H1 (cell line): ENCODE results near the gene LARP6. TPM values are rescaled to one million over a fixed set of nuclear protein-coding genes. Genes with fewer than 3 reads are reported as not detected.

Experiments used
- CHD2 ChIP-seq: IDR thresholded peaks from 2 replicates; pipeline ENCODE4 v1.6.1; 2012; ENCODE audit warnings: low read length, improper control_type of control experiment
- FOSL1 ChIP-seq: IDR thresholded peaks from 2 replicates; pipeline ENCODE4 v1.6.1; 2011; ENCODE audit warnings: mild to moderate bottlenecking, low read depth, low read length, moderate library complexity; ENCODE audit not compliant: insufficient read depth
- HDAC2 ChIP-seq, 2 experiments: fragments of 300-600 bp in 1 of 2; sonication (generic) in 1 of 2; IDR thresholded peaks; 2 replicates each; pipeline ENCODE4 v1.6.1; 2011 to 2012; ENCODE audit warnings: low read depth in 2 of 2, low read length in 2 of 2, mild to moderate bottlenecking in 2 of 2, moderate library complexity in 2 of 2, borderline replicate concordance in 1 of 2, inconsistent platforms in 1 of 2
- KDM4A ChIP-seq: IDR thresholded peaks from one replicate; pipeline ENCODE4 v1.7.1; 2012; ENCODE audit warnings: low read depth, mild to moderate bottlenecking, moderate library complexity, low read length, inconsistent platforms; ENCODE audit not compliant: severe bottlenecking
- MAX ChIP-seq: IDR thresholded peaks from 2 replicates; pipeline ENCODE4 v1.6.1; 2012; ENCODE audit warnings: inconsistent platforms
- PHF8 ChIP-seq: fragments of 200-600 bp; sonication (generic); conservative IDR thresholded peaks from 2 replicates; pipeline ENCODE4 v1.7.1; 2012; ENCODE audit warnings: low read depth, mild to moderate bottlenecking, inconsistent platforms, low read length, moderate library complexity
- POLR2A ChIP-seq, 2 experiments: IDR thresholded peaks; 1 replicate in 1 of 2; 2 replicates in 1 of 2; pipeline ENCODE4 v1.6.1; 2011; ENCODE audit warnings: low read depth in 2 of 2, low read length in 2 of 2, mild to moderate bottlenecking in 2 of 2; ENCODE audit errors: control extremely low read depth in 1 of 2
- POLR2AphosphoS5 ChIP-seq: IDR thresholded peaks from 2 replicates; pipeline ENCODE4 v1.6.1; 2011; ENCODE audit warnings: low read depth, low read length
- polyA plus RNA-seq, 7 experiments: library from polyadenylated mRNA; depleted of rRNA in 3 of 7; stranded (reverse) in 5 of 7; unstranded in 2 of 7; fragments of >200 nt in 5 of 7; fragments of 200-250 nt in 2 of 7; gene quantifications; 1 replicate in 5 of 7; 2 replicates in 1 of 7; 4 replicates in 1 of 7; pipeline versions ENCODE4 v1.2.1 to v1.2.3, GENCODE V29; 2011 to 2013; ENCODE audit warnings: missing spikeins in 2 of 7, mixed read lengths in 2 of 7
- total RNA-seq: library from RNA; stranded (reverse); fragmentation: NEBNext Ultra II Directional; extraction: Animal tissue kit (Norgen Biotek cat#: 25700); gene quantifications from 2 replicates; pipeline ENCODE4 v1.2.1, GENCODE V29; 2021

Gene LARP6
- total and polyA plus RNA-seq, 2 of the 8 experiments (the other 6 are each of a cell fraction or from before 2014, with no cell fraction given) = 21.0 to 24.7 TPM

GRCh38 chr15:70783610-70784022 is 70.3 kb downstream of the LARP6 start (continued):
- TF ChIP-seq POLR2A (IDR thresholded peaks at IDR 0.05; ENCODE audit: control extremely low read depth in 1 of 2, low read depth in 2 of 2, low read length in 2 of 2) (no peak), PHF8 (no peak), MAX (no peak), HDAC2 (IDR thresholded peaks at IDR 0.05; ENCODE audit: borderline replicate concordance in 1 of 2, low read depth in 2 of 2, low read length in 2 of 2) (no peak), KDM4A (no peak), CHD2 (no peak), POLR2AphosphoS5 (no peak), FOSL1 (no peak)
- TF ChIP-seq, all 59 proteins: peak for 0
